Liver (tissue), 3 donors: ENCODE results near the gene BHLHE23.

ENCODE experiments used
- SP1 ChIP-seq: IDR thresholded peaks from 2 replicates; pipeline ENCODE4 v1.6.1; 2018; ENCODE audit warnings: antibody characterized with exemption, mild to moderate bottlenecking
- TAF1 ChIP-seq: conservative IDR thresholded peaks from 2 replicates; pipeline ENCODE4 v1.6.1; 2016; ENCODE audit warnings: antibody characterized with exemption, mild to moderate bottlenecking
- ZBTB33 ChIP-seq: IDR thresholded peaks from 2 replicates; pipeline ENCODE4 v1.6.1; 2016; ENCODE audit warnings: antibody characterized with exemption
- TF ChIP-seq, protein P1 (sequence below): fragments of 150-350 bp; IDR thresholded peaks from 2 replicates; pipeline ENCODE4 v1.5.1; 2017; ENCODE audit warnings: improper control_type of control experiment, low read depth, low read length; ENCODE audit not compliant: missing input control
- TF ChIP-seq, protein P2 (sequence below): IDR thresholded peaks from 2 replicates; pipeline ENCODE4 v1.6.1; 2016; ENCODE audit warnings: antibody characterized with exemption
- donor health status: healthy.
- donor health status: healthy.

DNA sequence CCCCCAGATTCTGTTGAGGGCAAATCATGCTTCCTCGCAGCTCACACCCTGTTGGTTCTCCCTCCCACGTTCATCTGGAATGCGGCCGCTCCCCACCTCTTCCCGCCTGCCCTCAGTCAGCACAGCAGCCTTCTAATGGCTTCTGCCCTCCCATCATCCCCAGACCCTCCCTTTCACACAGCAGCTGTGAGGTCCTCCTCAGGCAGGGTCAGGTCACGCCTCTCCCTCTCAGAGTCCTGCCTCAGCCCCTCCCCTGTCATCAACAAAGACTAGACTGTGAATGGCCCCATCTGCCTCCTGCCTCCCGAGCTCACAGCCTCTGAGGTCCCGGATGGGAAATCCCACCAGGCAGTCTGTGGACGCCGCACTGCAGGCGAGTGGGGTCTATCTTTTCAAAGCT, 7.9 kb upstream of the BHLHE23 start:
- TF ChIP-seq ZBTB33 = no peak
- no peak for TF ChIP-seq TAF1
- no peak for TF ChIP-seq SP1
- TF ChIP-seq, protein P1, sequence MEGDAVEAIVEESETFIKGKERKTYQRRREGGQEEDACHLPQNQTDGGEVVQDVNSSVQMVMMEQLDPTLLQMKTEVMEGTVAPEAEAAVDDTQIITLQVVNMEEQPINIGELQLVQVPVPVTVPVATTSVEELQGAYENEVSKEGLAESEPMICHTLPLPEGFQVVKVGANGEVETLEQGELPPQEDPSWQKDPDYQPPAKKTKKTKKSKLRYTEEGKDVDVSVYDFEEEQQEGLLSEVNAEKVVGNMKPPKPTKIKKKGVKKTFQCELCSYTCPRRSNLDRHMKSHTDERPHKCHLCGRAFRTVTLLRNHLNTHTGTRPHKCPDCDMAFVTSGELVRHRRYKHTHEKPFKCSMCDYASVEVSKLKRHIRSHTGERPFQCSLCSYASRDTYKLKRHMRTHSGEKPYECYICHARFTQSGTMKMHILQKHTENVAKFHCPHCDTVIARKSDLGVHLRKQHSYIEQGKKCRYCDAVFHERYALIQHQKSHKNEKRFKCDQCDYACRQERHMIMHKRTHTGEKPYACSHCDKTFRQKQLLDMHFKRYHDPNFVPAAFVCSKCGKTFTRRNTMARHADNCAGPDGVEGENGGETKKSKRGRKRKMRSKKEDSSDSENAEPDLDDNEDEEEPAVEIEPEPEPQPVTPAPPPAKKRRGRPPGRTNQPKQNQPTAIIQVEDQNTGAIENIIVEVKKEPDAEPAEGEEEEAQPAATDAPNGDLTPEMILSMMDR = no peak
- TF ChIP-seq, protein P2, sequence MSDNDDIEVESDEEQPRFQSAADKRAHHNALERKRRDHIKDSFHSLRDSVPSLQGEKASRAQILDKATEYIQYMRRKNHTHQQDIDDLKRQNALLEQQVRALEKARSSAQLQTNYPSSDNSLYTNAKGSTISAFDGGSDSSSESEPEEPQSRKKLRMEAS = no peak
